ENCODE results near the gene TMEM50A.
"Not testable (repeated sequence)": the region's sequence is repeated elsewhere in the genome, so short reads cannot be mapped to it uniquely, and the experiment has no call there.

GRCh38 chr1:25382543-25382942 lies 44.4 kb downstream of the TMEM50A start:
- not testable (repeated sequence) for TF ChIP-seq CTCF (IDR thresholded peaks at IDR 0.05; ENCODE audit: extremely low read depth in 1 of 2, insufficient read depth in 1 of 2, low read depth in 1 of 2, low read length in 2 of 2); FOS (IDR thresholded peaks at IDR 0.05; ENCODE audit: borderline replicate concordance, insufficient read depth, low read length); POLR2A (IDR thresholded peaks at IDR 0.05; ENCODE audit: low read depth, low read length); POLR2AphosphoS5 (IDR thresholded peaks at IDR 0.05; ENCODE audit: insufficient read depth, low read depth, low read length); EZH2 (IDR thresholded peaks at IDR 0.05; ENCODE audit: borderline replicate concordance, low read depth, low read length, severe bottlenecking); MAX (IDR thresholded peaks at IDR 0.05; ENCODE audit: insufficient read depth, insufficient read length); MYC (IDR thresholded peaks at IDR 0.05; ENCODE audit: low read depth, low read length); GATA2 (IDR thresholded peaks at IDR 0.05; ENCODE audit: insufficient read depth, insufficient read length, low read depth, low read length)

All from endothelial cell of umbilical vein (primary cell).